Measurements from ENCODE around the gene BCR. TPM values are rescaled to one million over a fixed set of nuclear protein-coding genes. Genes with fewer than 3 reads are reported as not detected.

BCR gene
- total RNA-seq, 1 experiment from 2014 or later, result 129 TPM

GRCh38 chr22:23158516-23159290 is 21.6 kb upstream of the BCR start:
- CTCF ChIA-PET, result interaction anchor here (2.8 to 3.2 kb wide), 4 partner anchors 18 to 227 kb away, joined by 18 to 40 read pairs (median 26); partner anchors contain the start of gene RSPH14
- no peaks in the 10 kb centered on the region; the same call in 1 of the 2 replicates for H3K27me3 Mint-ChIP-seq (ENCODE audit: low read depth)
- no peak for TF ChIP-seq IRF1 (CRISPR knock-in tag; IDR thresholded peaks at IDR 0.05)
- TF ChIP-seq FOXP4 (CRISPR knock-in tag; IDR thresholded peaks at IDR 0.05), result no peak
- TF ChIP-seq ETV6 (CRISPR knock-in tag; IDR thresholded peaks at IDR 0.05), result no peak
- TF ChIP-seq RORB (CRISPR knock-in tag; IDR thresholded peaks at IDR 0.05), result no peak
- no peak for TF ChIP-seq PRDM15 (CRISPR knock-in tag; IDR thresholded peaks at IDR 0.05)
- no peak for TF ChIP-seq E2F1 (CRISPR knock-in tag; IDR thresholded peaks at IDR 0.05)
- no peak for TF ChIP-seq ZBTB21 (CRISPR knock-in tag; IDR thresholded peaks at IDR 0.05; ENCODE audit: borderline replicate concordance)
- no peak for TF ChIP-seq SOX15 (CRISPR knock-in tag; IDR thresholded peaks at IDR 0.05)
- TF ChIP-seq ATF2 (CRISPR knock-in tag; IDR thresholded peaks at IDR 0.05; ENCODE audit: borderline replicate concordance, low read depth), result no peak
- no peak for TF ChIP-seq SP1 (CRISPR knock-in tag; conservative IDR thresholded peaks at IDR 0.05)
- TF ChIP-seq ZNF512 (CRISPR knock-in tag; IDR thresholded peaks at IDR 0.05; ENCODE audit: borderline replicate concordance), result no peak
- TF ChIP-seq ZNF416 (CRISPR knock-in tag; IDR thresholded peaks at IDR 0.05), result no peak
- no peak for TF ChIP-seq EMX1 (CRISPR knock-in tag; IDR thresholded peaks at IDR 0.05)
- TF ChIP-seq GTF2I (CRISPR knock-in tag; conservative IDR thresholded peaks at IDR 0.05), result no peak
- no peak for TF ChIP-seq JAZF1 (CRISPR knock-in tag; IDR thresholded peaks at IDR 0.05)
- TF ChIP-seq AR (CRISPR knock-in tag; IDR thresholded peaks at IDR 0.05), result no peak
- no peak for TF ChIP-seq ERG (CRISPR knock-in tag; IDR thresholded peaks at IDR 0.05)
- no peak for TF ChIP-seq NR2C2 (CRISPR knock-in tag; IDR thresholded peaks at IDR 0.05)
- no peak for TF ChIP-seq ZNF138 (CRISPR knock-in tag; conservative IDR thresholded peaks at IDR 0.05)
- no peak for DNase-seq (ENCODE audit: low spot score)
- no peak for ATAC-seq
- H3K4me3 Mint-ChIP-seq, result no peak overlapping the region
- peaks cover 21% of the 10 kb centered on the region for H3K4me1 Mint-ChIP-seq
- POLR2A ChIA-PET, result no interaction called here
- no peaks in the 10 kb centered on the region for H3K36me3 Mint-ChIP-seq
- H3K27ac Mint-ChIP-seq, result peak overlapping the region; percentile 72; the same call in 1 of the 2 replicates
- no peaks in the 10 kb centered on the region for H3K9me3 Mint-ChIP-seq

Data from WTC11 (cell line).